H1 (cell line): ENCODE measurements around the gene C1GALT1C1L. TPM values are rescaled to one million over a fixed set of nuclear protein-coding genes. Genes with fewer than 3 reads are reported as not detected.

Source experiments
- CTCF ChIP-seq, 3 experiments: IDR thresholded peaks; 1 replicate in 2 of 3; 2 replicates in 1 of 3; pipeline versions ENCODE4 v1.5.1 to v1.6.1; 2011; ENCODE audit warnings: low read length in 3 of 3, mild to moderate bottlenecking in 3 of 3, inconsistent platforms in 2 of 3, low read depth in 1 of 3, moderate library complexity in 1 of 3; ENCODE audit not compliant: insufficient read depth in 1 of 3; ENCODE audit errors: control extremely low read depth in 1 of 3
- polyA plus RNA-seq, 7 experiments: library from polyadenylated mRNA; depleted of rRNA in 3 of 7; stranded (reverse) in 5 of 7; unstranded in 2 of 7; fragments of >200 nt in 5 of 7; fragments of 200-250 nt in 2 of 7; gene quantifications; 1 replicate in 5 of 7; 2 replicates in 1 of 7; 4 replicates in 1 of 7; pipeline versions ENCODE4 v1.2.1 to v1.2.3, GENCODE V29; 2011 to 2013; ENCODE audit warnings: missing spikeins in 2 of 7, mixed read lengths in 2 of 7
- total RNA-seq: library from RNA; stranded (reverse); fragmentation: NEBNext Ultra II Directional; extraction: Animal tissue kit (Norgen Biotek cat#: 25700); gene quantifications from 2 replicates; pipeline ENCODE4 v1.2.1, GENCODE V29; 2021

The C1GALT1C1L gene
- total and polyA plus RNA-seq, 2 of the 8 experiments (the other 6 are each of a cell fraction or from before 2014, with no cell fraction given): 0.12 TPM; not detected in 1

- TF ChIP-seq CTCF (IDR thresholded peaks at IDR 0.05; ENCODE audit: control extremely low read depth in 1 of 3, insufficient read depth in 1 of 3, low read depth in 1 of 3, low read length in 3 of 3): no peak
Measured at GRCh38 chr2:43701111-43701510, 24.9 kb upstream of the C1GALT1C1L start (continued).
